SKM-1 (cell line): Measurements from ENCODE around the gene WNT3A.
A peak's percentile ranks its signal among the peaks of the same experiment; 100 is the strongest.

ENCODE experiments used
- DNase-seq: peaks from one replicate; lab custom pipeline; 2025; ENCODE audit not compliant: unreplicated experiment; lab: John Stamatoyannopoulos, UW

The WNT3A gene

DNA sequence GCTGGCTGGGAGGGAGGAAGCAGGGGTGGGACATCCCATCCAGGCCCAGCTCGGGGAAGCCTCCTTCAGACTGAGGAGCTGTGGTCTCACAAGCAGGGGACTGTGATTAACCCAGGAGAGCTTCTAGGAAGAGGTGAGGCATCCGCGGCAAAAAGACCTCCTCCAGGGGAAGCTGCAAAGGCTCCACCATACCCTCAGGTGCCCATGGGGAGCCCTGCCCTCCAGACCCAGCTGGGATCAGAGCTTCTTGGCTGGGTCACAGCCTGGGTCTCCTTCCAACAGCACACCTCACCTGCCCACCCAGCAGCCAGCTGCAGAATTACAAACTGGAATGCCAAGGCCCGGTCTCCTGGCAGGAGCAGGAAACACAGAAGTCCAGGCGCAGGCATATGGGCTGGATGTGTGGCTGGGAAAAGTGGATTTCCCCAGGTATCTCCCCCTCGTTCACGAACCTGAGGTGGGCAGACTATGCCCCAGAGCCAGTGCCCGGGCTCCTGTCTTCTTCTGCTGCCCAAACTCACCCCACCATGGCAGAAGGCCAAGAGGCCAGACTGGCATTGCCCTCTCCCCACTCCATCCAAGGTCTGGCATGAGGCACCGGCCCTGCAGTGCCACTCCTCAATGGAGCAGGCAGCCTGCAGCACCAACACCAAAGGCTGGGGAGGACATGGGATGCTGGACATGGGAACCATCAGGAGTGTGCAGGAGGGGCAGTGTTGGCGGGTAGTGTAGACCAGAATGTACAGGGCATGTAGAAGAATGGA lies 60.3 kb downstream of the WNT3A start:
- DNase-seq = no peak

DNA sequence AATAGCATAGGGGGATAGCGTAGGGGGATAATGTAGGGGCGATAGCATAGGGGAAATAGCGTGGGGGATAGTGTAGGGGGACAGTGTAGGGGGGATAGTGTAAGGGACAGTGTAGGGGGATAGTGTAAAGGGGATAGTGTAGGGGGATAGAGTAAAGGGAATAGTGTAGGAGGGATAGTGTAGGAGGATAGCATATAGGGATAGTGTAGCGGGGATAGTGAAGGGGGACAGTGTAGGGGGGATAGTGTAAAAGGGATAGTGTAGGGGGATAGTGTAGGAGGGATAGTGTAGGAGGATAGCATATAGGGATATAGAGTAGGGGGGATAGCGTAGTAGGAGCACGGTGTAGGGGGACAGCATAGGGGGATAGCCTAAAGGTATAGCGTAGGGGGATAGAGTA lies 61.6 kb downstream of the WNT3A start:
- no peak for DNase-seq

DNA sequence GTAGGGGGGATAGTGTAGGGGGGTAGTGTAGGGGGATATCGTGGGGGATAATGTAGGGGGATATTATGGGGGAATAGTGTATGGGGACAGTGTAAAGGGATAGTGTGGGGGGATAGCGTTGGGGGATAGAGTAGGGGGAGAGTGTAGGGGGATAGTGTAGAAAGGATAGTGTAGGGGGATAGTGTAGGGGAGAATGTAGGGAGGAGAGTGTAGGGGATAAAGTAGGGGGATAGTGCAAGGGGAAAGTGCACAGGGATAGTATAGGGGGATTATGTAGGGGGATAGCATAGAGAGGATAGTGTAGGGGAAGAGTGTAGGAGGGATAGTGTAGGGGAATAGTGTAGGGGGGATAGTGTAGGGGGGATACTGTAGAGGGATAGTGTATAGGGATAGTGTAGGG lies 63.4 kb downstream of the WNT3A start:
- no peak for DNase-seq

DNA sequence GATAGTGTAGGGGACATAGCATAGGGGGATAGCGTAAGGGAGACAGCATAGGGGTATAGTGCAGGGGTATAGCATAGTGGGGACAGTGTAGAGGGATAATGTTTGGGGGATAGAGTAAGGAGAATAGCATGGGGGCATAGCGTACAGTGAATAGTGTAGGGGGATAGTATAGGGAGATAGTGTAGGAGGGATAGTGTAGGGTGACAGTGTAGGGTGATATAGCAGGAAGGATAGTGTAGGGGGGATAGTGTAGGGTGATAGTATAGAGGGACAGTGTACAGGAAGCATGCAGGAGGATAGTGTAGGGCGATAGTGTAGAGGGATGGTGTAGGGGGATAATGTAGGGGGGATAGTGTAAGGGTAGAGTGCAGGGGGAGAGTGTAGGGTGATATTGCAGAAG lies 64.1 kb downstream of the WNT3A start:
- no peak for DNase-seq

DNA sequence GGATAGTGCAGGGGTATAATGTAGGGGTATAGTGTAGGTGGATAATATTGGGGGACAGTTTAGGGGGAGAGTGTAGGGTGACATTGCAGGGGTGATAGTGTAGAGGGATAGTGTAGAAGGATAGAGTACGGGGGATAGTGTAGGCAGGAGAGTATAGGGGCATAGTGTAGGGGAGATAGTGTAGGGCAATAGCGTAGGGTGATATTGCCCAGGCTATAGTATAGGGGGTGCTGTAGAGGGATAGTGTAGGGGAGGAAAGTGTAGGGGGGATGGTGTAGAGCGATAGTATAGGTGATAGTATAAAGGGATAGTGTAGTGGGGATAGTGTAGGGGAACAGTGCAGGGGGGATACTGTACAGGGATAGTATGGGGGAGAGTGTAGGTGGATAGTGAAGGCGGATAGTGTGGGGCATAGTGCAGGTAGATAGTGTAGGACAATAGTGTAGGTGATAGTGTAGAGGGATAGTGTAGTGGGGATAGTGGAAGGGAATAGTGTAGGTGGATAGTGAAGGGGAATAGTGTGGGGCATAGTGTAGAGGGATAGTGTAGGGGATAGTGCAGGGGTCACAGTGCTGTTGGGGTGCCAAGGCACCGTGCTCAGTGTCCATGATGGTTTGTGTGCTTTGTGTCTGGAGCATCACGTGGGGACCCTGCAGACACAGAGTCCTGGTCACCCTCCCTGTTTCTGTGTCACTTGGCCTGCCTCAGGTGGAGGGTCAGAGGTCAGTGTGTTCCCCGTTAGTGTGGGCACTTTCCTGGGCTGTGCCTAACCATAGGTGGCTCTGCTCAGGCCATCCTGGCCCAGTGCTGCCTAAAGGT lies 65.2 kb downstream of the WNT3A start:
- DNase-seq = no peak

DNA sequence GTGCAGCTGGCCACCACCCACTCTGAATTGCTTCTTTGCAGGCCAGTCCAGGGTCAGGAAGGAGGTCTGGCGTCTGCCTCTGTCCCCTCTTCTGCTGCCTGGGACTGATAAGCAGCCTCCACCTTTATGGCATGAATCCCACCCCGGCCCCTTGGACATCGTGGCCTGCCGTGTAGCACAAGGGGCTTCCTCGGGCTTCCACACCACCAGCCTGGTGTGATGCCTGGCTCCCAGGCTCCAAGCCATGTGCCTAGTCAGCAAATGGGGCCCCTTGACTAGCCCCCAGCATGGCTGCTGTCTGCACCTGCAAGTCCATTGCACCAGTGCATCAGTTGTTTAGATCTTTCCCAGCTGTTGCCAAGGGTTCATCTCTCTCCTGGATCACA lies 65.9 kb downstream of the WNT3A start:
- DNase-seq = no peak

DNA sequence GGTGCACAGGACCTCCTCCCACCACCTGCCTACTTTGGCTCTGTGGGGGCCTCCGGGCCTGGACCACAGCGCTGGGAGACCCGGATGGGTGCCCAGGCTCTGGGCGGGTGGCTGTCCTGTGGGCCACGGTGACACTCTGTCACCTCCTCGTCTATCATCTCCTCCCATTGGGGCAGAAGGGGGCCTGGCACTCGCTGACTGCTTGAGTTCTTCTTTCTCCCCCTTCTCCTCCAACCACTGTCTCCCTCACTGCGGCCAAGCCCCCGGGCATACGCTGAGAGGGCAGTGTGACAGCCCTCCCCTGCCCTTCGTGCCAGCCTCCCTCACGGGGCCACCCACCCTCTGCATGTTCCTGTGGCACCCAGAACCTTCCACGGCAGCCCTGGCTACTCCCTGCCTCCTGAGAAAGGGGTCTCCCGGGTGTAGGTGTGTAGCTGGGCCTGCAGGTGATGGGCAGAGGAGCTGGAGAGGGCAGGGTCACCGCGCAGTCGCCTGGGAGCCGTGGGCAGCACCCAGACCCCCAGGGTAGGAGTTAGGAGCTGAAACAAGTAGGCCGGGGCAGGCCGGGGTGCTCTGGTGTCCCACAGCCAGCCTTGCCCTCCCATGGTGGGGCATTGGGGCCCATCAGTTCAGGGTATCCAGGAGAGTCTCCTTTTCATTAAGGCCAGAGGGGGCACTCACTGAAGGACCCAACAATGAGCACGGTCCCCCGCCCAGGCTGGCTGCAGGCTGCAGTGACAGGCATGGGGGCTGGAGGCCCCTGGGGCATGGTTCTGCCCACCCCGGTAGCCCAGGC lies 66.5 kb downstream of the WNT3A start:
- DNase-seq = no peak

DNA sequence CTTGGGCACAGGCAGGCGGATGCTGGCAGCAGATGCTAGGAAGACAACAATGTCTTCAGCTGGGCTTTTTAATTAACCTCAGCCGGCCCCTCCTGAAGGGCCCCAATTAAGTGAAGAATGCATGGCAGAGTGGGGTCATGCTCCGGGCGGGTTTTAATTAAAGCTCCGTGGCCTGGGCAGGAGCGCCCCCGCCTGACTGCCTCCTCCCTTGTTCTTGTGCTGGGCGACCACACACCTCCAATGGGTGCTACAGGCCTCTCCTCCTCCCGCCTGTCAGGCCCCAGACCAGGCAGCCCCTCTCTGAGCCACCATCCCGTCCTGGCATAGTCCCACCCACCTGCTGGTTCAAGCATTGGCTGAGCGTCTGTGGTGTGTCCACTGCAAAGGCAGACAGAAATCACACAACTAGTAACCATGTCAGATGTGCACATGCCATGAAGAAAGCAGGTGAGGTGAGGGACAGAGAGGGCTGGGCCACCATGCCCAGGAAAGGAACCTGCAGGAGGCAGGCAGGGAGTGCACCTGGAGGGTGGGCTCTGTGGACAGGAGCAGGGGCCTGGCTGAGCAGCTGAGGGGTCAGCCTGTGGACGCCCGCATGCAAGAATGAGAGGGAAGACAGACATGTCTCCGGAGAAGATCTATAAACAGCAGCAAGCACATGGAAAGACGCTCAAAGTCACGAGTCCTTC lies 67.2 kb downstream of the WNT3A start:
- no peak for DNase-seq

DNA sequence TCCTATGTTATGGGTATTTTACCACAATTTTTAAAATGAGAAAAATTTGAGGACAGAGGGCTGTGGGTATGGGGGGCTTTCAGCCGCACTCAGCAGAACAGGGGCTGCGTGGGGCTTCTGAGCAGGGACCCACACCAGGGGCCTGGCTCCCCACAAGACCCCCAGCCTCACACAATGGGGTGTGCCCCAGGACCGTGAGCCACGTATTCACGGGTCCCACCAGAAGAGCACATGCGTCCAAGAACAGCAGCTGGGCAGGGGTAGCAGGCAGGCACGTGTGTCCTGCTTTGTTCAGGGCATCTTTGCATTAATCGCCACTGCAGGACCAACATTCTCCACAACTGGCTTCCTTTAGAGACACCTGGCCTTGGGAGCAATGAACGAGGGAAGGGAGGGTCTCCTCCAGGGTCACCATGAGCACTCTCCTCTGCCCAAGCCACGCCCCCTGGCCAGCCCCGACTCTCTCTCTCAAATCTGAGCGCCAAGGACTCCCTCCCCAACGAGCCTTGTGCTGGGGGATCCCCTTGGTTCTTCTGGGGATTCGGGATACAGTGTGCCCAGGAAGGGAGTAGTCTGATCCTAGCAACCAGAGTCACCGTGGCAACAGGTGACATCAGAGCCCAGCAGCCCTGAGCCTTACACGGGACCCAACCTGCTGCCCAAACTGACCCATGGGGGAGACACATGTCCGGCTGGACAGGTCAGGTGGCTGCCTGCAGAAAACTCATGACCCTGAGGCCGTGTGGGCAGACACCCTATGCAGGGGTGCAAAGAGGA lies 68.3 kb downstream of the WNT3A start:
- no peak for DNase-seq

DNA sequence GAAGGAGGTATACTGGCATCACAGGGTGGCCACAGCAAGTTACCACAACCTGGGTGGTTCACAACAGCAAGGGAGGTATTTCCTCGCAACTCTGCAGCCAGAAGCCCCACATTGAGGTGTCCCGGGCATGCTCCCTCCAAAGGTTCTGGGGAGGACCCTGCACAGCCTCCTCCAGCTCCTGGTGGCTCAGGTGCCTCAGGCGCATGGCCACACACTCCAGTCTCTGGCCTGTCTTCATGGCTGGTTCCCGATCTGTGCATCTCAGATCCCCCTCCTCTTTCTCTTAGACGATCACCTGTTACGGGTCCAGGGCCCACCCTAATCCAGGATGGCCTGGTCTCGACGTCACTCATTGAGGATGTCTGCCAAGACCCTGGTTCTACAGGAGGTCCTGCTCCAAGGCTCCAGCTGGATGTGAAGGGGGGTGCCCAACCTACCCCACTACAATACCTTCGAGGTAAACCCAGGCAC lies 69.0 kb downstream of the WNT3A start:
- DNase-seq = no peak

DNA sequence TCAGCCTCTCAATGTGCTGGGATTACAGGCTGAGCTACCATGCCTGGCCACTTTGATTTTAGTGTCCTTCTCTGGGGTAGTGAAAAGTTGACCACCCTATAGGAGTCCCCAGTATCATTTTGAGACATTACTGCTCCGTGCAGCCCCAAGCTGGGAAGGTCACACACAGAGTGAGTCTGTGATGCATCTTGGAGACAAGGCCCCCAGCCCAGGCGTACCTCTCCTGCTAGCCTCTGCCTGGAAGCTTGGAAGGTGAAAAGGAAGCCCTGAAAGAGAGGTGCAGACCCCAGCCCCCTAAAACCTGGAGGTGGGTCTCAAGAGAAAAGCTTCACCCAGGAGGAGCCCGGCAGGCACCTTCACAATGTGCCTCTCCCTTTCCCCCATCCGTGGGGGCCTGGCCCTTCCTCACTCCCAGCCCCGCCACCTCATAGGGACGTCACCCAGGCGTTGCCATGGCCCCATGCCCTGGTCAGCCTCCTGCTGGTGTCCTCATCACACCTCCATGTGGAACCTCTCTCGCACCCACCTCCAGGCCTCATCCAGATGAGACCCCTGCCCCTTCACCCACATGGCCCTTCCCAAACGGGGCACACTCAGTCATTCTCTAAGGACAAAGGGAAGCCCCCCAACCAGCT lies 70.1 kb downstream of the WNT3A start:
- DNase-seq = no peak

DNA sequence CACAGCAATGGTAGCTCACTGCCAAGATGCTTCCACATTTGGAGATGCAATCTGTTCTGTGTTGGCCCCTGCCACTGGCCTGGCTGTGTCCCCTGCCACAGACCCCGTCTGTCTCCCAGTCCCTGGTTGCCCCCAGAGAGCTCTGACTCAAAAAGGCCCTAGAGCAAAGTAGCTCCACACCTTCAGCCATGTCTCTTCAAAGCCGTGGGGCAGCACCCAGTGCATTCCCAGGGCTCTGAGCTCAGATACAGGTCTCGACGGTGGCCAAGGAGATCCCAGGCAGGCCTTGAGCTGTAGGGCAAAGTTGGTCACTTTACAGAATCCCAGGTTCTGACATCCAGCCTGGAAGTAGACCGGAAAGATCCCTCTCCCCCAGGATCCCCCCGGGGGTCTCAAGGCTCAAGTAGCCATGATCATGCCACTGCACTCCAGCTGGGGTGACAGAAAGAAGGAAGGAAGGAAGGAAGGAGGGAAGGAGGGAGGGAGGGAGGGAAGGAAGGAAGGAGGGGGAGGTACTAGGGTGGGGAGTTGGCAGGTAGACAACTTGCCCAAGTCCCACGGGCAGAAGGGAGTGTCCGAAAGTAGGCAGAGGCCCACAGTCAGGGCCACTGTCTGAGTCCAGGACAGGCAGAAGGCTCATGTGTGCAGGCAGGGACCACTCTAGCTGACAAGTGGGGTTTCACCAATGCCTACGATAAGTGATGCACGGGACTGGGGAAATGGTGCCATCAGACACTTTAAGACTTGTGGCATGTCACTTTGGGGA lies 71.0 kb downstream of the WNT3A start:
- no peak for DNase-seq

DNA sequence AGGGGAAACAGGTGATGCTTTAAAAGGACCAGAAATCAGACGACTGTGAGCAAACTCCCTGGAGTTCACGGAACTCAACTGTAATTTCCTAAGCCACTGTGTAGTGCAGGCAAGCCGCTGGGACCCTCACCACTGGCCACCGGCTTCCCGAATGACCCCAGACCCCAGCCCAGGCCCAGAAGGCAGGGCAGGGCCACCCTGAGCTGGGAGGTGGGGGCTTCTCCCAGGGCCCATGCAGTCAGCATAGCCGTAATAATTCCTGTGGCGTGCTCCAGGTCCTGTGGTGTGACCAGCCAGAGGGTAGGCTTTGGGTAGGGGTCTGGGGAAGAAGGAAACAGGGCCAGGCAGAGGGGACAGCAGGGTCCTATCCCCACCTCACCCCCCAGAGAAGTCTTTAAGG lies 72.2 kb downstream of the WNT3A start:
- DNase-seq = no peak

DNA sequence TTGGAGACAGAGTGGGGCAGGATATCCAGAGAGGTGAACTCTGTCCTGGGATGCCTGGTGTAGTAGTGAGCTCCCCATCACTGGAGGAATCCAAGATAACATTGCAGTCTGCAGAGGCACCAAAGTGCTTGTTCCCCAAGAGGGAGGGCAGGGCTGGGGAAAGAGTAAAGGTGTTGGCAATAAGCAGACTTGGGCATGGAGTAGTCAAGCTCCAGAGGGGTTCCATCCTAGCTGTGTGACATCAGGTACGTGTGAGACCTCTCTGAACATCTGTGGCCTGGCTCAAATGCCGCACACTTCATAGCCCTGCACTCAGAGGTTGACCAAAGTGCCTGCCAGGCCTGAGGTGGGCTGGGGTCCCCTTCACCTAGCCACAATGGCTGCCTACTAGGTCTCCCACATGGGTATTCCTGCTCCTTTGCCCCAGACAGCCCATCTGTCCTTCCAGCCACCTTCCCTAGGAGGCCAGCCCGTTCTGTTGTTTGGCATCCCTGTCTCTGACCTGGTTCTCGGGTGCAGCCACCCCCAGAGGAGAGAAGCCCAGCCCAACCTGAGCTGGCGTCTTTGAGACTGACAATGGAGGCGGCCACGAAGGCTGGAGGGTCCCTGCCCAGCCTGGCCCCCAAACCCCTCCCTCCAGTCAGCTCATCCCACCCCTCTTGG lies 72.9 kb downstream of the WNT3A start:
- DNase-seq = no peak

DNA sequence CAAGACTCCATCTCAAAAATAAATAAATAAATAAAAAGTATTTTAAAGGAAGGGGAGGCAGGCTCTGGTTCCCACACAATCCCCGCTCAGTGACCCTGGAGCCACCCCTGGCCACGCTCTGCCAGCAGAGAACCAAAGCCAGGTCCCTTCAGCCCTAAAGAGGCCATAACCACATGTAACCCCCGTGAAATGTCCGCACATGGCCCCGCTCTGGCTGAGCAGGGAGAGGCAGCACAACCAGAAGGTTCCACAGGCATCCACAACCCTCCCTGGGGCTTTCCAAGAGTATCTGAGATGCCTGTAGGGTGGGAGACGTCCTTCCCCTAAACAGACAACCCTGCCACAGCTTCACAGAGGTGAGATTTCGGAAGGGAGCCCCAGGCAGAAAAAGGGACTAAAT lies 74.3 kb downstream of the WNT3A start:
- DNase-seq = no peak

DNA sequence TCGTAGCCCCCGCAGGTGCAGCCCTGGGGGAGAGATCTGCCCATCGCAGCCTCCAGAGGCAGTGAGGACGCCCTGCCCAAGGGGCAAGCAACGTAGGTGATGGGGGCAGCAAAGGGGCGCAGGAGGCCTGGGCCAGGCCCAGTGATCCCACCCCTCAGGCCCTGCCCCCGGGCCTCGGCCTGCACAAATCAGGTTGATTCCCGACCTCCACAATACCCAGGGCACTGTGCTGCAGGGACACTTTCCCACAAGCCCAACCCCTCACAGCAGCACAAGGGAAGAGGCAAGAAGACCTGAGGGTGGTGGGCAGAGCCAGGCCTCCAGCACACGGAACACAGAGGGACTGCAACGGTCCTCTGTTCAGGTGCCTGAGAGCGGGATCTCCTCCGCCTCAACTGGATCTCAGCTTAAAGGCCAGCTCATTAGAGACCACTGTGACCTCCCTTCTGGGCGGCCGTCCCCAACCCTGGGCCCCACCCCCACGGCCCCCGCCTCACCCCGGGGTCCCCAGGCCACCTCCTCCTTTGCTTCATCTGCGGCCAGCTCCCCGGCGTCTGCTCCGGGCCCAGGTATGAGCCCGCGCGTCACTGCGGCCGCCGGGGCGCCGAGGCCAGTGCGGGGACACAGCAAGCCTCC lies 74.9 kb downstream of the WNT3A start:
- DNase-seq = no peak

DNA sequence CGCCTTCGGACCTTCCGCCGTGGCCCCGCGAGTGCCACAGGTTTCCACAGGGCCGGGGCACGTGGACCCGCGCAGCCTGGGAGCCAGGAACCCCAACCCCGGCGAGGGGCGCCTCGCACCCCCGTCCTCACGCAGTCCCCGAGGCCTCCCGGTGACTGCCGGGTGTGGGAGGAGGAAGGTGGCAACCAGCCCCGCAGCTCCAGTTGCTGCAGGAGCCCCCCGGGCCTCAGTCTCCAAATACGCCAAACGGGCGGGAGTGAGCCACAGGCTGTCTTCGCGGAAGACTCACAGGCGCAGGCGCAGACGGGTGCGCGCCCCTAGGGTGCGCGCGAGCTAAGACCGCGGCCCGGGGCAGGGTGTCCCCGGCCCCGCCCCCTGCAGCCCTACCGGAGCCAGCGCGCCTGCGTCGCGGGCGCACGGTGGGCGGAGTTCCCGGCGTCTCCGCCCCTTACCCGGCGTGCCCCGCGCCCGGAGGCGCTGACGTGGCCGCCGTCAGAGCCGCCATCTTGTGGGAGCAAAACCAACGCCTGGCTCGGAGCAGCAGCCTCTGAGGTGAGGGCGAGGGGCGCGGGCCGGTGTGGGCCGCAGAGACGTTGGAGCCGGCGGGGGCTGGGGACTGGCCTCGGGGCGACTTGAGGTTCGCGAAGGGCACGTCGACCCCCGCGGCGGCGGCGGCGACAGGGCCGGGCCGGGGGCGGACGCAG lies 75.6 kb downstream of the WNT3A start, which contains the start of gene ARF1:
TSS of gene ARF1 (plus strand) at position 495 of the 704 bp plus-strand sequence. CDS start 14,407 bp downstream, outside the sequence.
- peak; percentile 92 for DNase-seq
